Motor neuron (in vitro differentiated cells): ENCODE results near the gene HNRNPH2. TPM values are rescaled to one million over a fixed set of nuclear protein-coding genes. Genes with fewer than 3 reads are reported as not detected.

ENCODE experiments used
- ATAC-seq, 8 experiments: fragments of 200-7000 bp; cut with Tn5 transposase; replicated peaks in 6 of 8; 2 replicates each; pipeline ENCODE4 v1.8.0; 2021; ENCODE audit warnings: mild to moderate bottlenecking in 8 of 8, moderate library complexity in 8 of 8
- H3K27ac ChIP-seq, 2 donors: fragments of 250-450 bp; sonication (Bioruptor Pico); 2 replicates each; pipeline ENCODE4 v1.9.0; 2021; ENCODE audit warnings: antibody characterized with exemption in 2 of 2, mild to moderate bottlenecking in 2 of 2, moderate library complexity in 1 of 2
- H3K4me1 ChIP-seq, 2 donors: fragments of 250-450 bp; sonication (Bioruptor Pico); replicated peaks in 1 of 2; 2 replicates each; pipeline ENCODE4 v1.6.1; 2021; ENCODE audit warnings: antibody characterized with exemption in 2 of 2, mild to moderate bottlenecking in 2 of 2, moderate library complexity in 1 of 2
- H3K4me3 ChIP-seq, 5 donors: fragments of 250-450 bp; sonication (Bioruptor Pico); 2 replicates each; pipeline ENCODE4 v1.9.0; 2021; ENCODE audit warnings: antibody characterized with exemption in 5 of 5, mild to moderate bottlenecking in 5 of 5, moderate library complexity in 4 of 5
- WGBS, 10 experiments: fragments of 450-650 bp; shearing (Covaris generic); methylation state at CpG; one replicate each; pipeline ENCODE4 v1.0.0; 2022; 5-methylcytosine and 5-hydroxymethylcytosine counted together
- in situ Hi-C, 9 experiments: fragments of 400-800 bp; cut with MboI; loops; one replicate each; pipeline ENCODE4 v1.15.0; 2021; ENCODE audit warnings: low sequenced_read_pairs in 9 of 9, low pct_unique_long_range_greater_than_20kb in 2 of 9; ENCODE audit not compliant: unreplicated experiment in 9 of 9
- total RNA-seq, 8 experiments: library from RNA; unstranded; fragments of 300-600 nt; gene quantifications; 2 replicates each; pipeline versions ENCODE4 v1.2.3 to v1.2.4, GENCODE V29; 2022

Gene HNRNPH2
- total RNA-seq, 8 experiments from 2014 or later, result 53.6 to 97.9 (median 78.7) TPM

DNA sequence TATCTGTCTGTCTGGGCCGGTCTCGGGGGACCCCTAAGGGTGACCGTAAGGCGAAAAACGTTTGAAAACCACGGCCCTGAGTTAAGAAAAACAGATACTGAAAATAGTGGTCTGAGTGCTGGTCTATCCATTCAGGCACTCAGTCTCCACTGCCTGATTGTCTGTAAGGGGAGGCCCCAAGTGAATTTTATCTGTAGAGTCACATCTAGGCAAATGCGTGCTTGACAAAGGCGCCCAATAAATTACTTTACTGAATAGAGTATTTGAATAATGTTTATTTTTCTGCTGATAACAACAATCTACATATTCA, 465 bp downstream of the HNRNPH2 start:
- peak in 2 of 8 experiments; percentile 4 to 8 for ATAC-seq
- Histone ChIP-seq H3K4me1 (peaks cover 2 to 10% of the 10 kb centered on the region in 2 donors), H3K4me3 (peak overlapping the region; percentile 66 to 92 (median 73)), H3K27ac (peak overlapping the region; percentile 97)
- WGBS, 10 experiments, result 0 to 17% (median 0%) methylated on average over 2 to 6 of the region's 8 CpGs; no CpG with 5 or more reads in 5 of the 10 experiments
- in situ Hi-C loops, result no loop called here

DNA sequence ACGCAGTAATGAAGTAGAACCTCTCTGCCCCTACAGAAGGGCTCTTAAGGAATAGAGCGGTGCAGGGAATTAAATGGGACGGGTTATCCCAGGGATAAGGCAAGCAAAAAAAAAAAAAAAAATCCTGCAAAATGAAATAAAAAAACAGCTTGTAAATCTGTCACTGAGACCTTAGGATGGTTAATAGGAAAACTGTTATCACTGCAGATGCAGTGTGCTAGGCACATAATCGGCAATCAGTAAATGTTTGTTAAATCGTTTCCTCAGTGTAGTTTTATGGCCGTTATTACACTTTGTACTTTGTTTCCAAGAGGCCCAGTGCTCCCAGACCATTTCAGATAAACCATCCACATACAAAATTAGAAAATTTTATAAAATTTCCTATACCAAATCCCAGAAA, 1.0 kb downstream of the HNRNPH2 start:
- peak overlapping the region; percentile 97 for H3K27ac ChIP-seq
- 0 to 31% (median 5%) methylated on average over 1 to 6 of the region's 6 CpGs; no CpG with 5 or more reads in 3 of the 10 experiments for WGBS, 10 experiments
- in situ Hi-C loops, result no loop called here
- no peak for ATAC-seq
- peak overlapping the region; percentile 66 to 92 (median 73) for H3K4me3 ChIP-seq
- H3K4me1 ChIP-seq, result peaks cover 2 to 10% of the 10 kb centered on the region in 2 donors

DNA sequence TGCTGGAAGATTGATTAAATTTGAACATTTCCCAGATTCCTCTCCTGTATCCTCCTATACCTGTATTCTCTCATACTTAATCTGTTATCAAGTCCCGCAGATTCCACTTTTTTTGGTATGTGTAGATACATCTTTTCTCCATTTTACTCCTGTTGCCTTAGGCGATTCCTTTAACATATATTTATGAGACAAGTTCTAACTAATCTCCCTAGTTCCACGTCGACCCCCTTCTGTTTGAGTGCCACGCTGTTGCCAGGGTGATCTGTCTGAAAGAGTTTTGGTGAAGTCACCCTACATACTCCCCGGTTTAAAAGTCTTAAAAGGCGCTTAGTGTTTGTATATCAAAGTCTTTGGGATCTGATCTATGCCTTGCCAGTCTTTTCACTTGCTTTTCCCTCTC, 2.4 kb downstream of the HNRNPH2 start:
- Histone ChIP-seq H3K27ac (no peak overlapping the region), H3K4me3 (peak overlapping the region in 3 of 5 donors; percentile 6 to 92 (median 9)), H3K4me1 (peaks cover 2 to 10% of the 10 kb centered on the region in 2 donors)
- in situ Hi-C loops, result no loop called here
- no peak for ATAC-seq
- WGBS, 10 experiments, result 20 to 57% (median 31%) methylated on average over 1 to 7 of the region's 7 CpGs; no CpG with 5 or more reads in 3 of the 10 experiments

DNA sequence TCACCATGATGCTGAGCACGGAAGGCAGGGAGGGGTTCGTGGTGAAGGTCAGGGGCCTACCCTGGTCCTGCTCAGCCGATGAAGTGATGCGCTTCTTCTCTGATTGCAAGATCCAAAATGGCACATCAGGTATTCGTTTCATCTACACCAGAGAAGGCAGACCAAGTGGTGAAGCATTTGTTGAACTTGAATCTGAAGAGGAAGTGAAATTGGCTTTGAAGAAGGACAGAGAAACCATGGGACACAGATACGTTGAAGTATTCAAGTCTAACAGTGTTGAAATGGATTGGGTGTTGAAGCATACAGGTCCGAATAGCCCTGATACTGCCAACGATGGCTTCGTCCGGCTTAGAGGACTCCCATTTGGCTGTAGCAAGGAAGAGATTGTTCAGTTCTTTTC, 4.0 kb downstream of the HNRNPH2 start:
- no peak for ATAC-seq
- Histone ChIP-seq H3K27ac (no peak overlapping the region), H3K4me1 (peaks cover 2 to 10% of the 10 kb centered on the region in 2 donors), H3K4me3 (no peak overlapping the region)
- 36 to 100% (median 80%) methylated on average over 1 to 10 of the region's 10 CpGs; no CpG with 5 or more reads in 3 of the 10 experiments for WGBS, 10 experiments
- in situ Hi-C loops, result no loop called here

DNA sequence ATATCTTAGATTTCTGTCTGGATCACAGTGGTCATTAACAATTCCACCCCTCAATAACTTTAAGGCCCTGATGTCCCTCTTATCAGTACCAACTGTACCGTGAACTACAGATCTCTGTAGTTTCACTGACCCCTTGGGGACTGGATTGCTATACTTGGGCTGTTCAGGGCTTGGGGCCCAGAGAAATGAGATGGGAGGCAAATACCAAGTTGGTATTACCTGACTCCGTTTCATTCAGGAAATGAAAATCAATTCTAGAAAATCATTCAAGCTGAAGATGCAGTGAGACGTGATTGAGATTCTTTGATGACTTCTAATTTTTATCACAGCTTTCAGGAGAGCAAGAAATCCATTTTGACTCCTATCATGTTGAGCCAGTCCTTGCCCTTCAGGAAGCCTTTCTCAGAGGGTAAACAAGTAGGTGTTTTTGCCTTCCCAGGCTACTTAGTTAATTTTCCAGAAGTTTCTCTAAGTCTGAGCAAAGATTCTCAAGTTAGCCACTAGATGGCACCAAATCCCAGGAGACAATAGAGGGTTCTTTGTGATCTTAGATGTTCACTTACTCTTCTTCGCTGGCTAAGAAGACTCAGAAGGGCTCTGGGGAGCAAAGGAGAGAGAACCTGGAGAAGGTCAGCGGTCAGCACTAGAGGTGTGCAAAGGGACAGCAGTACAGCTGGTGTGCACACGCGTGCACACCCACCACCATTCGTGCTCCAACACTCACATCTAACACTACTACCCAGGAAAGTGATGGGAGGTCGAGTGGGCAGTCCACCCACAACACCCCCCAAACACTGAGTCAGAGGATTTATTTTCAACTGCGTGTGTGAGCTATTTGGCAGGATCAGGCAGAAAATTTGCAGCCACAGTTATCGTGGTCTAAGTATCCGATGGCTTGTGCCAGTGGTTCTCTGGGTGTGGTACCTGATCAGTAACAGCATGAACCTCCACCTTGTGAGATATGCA, 7.4 kb downstream of the HNRNPH2 start:
- peaks cover 2 to 9% of the 10 kb centered on the region in 2 donors for H3K4me1 ChIP-seq
- WGBS, 10 experiments, result 36 to 70% methylated on average over 3 to 4 of the region's 12 CpGs; no CpG with 5 or more reads in 8 of the 10 experiments
- in situ Hi-C loops, result no loop called here
- no peak overlapping the region for H3K27ac ChIP-seq
- H3K4me3 ChIP-seq, result no peak overlapping the region
- peak; percentile 35 to 62 (median 48) for ATAC-seq

DNA sequence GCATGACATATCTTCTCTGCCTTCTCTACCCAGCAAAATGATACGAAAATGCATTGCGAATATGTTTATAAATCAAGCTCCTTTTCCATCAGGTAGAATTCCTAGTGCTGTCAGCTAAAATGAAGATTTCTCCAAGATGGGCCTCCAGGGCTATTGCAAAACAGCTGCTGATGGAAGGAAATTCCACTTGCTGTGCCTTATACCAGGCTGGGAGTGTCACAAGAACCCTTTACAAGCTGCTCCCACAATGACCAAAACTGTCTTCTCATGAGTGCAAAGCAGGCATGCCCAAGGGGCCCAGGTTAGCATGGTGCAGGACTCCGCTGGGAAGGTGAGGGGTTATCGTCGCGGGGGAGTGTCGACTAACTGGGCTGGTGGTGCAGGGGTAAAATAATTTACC, 8.7 kb downstream of the HNRNPH2 start:
- WGBS, 10 experiments, result 66 to 75% methylated on average over 2 to 3 of the region's 7 CpGs; no CpG with 5 or more reads in 8 of the 10 experiments
- ATAC-seq, result no peak
- in situ Hi-C loops, result no loop called here
- H3K27ac ChIP-seq, result no peak overlapping the region
- peaks cover 0 to 7% of the 10 kb centered on the region in 2 donors for H3K4me1 ChIP-seq
- no peak overlapping the region for H3K4me3 ChIP-seq

DNA sequence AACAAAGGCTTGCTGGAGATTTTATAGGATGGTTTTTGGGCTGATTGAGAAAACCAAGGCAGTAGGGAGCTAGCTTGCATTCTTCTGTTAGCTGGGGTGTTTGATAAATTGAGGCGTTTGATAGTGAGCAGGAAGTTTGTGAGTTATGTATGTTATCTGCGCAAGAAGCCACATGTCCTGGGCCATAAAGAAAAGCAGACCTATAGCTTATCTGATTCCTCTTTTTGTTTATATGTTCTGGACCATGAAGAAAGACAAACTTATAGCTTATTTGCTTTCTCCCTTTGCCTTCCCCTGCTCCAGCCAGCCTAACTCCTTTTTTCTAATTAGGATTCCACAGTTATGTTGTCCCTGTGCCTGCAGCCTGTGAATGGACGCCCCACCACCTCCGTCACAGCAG, 9.2 kb downstream of the HNRNPH2 start:
- 19 to 100% (median 95%) methylated on average over 1 to 3 of the region's 4 CpGs; no CpG with 5 or more reads in 6 of the 10 experiments for WGBS, 10 experiments
- in situ Hi-C loops, result no loop called here
- H3K4me1 ChIP-seq, result peaks cover 0 to 7% of the 10 kb centered on the region in 2 donors
- H3K27ac ChIP-seq, result no peak overlapping the region
- ATAC-seq, result no peak
- no peak overlapping the region for H3K4me3 ChIP-seq

DNA sequence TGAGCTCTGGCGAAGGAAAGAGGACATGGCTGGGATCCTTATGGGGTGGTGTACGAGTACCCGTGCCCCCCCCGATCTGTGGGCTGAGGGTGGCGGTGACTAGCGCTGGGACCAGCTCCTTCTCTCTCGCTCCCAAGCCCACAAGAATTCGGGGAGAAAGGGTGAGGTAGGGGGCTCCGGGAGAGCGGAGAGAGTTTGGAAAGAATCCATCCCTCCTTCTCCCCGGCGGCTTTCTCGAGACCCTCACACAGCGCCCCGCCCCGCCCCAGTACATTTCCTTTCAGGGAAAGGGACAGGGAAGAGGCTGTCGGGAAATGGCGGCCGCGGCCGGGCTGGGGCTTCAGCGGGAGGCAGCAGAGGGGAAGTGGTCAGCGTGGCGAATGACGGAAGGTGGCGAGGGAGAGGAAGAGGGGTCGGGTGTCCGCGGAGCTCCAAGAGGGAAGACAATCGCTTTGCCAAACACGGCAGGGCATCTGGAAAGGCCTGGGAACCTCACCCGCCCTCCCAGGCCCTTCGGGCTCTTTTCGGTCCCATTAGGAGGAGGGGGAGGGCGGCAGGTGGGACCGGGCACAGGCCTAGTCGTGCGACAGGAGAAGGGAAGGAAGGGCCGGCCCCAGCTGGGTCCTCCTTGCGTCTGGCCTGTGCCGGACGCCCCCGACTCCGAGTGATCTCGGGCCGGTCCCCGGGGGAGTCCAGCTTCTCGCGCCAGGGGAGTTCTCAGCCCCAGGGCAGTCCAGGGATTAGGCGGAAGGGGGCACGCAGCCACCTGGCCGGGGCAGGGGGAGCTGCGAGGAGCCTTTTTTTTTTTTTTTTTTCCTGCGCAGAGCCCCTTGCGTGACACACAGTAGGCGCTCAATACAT, 10.2 kb downstream of the HNRNPH2 start:
- peak; percentile 65 to 90 (median 85) for ATAC-seq

DNA sequence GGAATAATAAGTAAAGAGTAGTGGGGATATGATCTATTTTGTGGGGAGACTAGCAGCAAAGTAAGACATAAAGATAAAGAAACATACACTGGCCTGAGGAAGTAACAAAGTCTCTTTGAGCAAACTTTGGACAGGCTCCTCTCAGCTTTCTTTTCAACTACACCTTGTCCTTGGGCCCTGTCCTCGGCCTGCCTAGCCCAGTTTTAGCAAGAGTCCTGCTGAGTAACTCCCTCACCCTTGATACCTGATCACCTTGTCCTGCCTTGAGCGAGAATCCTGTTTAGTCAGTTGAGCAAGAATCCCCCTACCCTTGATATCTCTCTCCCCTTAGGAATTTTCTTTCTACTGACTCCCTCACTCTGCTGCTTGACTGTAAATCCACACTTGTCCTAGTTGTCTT, 11.5 kb downstream of the HNRNPH2 start:
- H3K4me1 ChIP-seq, result peaks cover 0 to 7% of the 10 kb centered on the region in 2 donors
- no peak overlapping the region for H3K27ac ChIP-seq
- no peak overlapping the region for H3K4me3 ChIP-seq
- 43 to 100% methylated on average over 1 of the region's 2 CpGs; no CpG with 5 or more reads in 8 of the 10 experiments for WGBS, 10 experiments
- in situ Hi-C loops, result no loop called here
- no peak for ATAC-seq

More for the DNA sequence above, 10.2 kb downstream of the HNRNPH2 start:
- peak overlapping the region; percentile 75 to 84 for H3K27ac ChIP-seq
- H3K4me3 ChIP-seq, result peak overlapping the region; percentile 36 to 48 (median 44)
- in situ Hi-C loops, result no loop called here
- H3K4me1 ChIP-seq, result peaks cover 0 to 7% of the 10 kb centered on the region in 2 donors
- WGBS, 10 experiments, result 0 to 62% (median 34%) methylated on average over 1 to 5 of the region's 56 CpGs; no CpG with 5 or more reads in 6 of the 10 experiments

DNA sequence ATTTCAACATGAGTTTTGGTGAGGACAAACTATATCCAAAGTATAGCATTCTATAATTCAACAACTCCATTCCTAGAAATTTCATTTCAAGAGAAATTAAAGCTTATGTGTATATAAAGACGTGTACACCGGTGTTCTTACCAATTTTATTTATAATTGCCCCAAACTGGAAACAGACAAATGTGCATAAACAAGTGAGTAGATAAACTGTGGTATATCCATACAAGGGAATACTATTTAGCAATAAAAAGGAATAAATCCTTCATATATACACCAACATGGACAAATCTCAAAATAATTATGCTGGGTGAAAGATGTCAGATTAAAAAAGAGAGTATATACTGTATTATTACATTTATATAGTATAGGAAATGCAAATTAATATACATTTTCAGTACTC, 19.9 kb downstream of the HNRNPH2 start:
- Histone ChIP-seq H3K4me3 (no peak overlapping the region), H3K27ac (no peak overlapping the region), H3K4me1 (no peaks in the 10 kb centered on the region)
- 46 to 100% (median 59%) methylated on average over 2 of the region's 2 CpGs; no CpG with 5 or more reads in 7 of the 10 experiments for WGBS, 10 experiments
- ATAC-seq, result no peak
- in situ Hi-C loops, result no loop called here

DNA sequence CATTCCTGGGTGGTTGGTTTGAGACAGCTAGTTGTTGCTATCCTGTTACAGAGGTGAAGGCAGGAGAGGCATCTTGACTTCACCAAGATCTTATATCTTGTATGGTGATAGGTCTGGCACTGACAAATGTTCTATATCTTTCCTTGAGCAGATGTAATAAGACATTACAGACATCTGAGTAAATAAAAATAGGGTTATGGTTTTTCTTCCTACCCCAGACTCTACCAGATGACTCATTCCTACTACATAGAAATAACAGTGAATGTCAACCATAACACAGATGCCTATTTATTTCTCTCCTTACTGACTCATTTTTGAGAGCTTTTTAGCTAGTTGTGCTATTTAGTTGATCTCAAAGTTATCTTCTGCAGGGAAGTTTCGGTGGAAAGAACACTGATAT, 21.9 kb downstream of the HNRNPH2 start:
- H3K27ac ChIP-seq, result no peak overlapping the region
- WGBS, 10 experiments, result 45 to 57% methylated on average over 1 of the region's 1 CpG; no CpG with 5 or more reads in 8 of the 10 experiments
- ATAC-seq, result no peak
- no peak overlapping the region for H3K4me3 ChIP-seq
- no peaks in the 10 kb centered on the region for H3K4me1 ChIP-seq
- in situ Hi-C loops, result no loop called here

DNA sequence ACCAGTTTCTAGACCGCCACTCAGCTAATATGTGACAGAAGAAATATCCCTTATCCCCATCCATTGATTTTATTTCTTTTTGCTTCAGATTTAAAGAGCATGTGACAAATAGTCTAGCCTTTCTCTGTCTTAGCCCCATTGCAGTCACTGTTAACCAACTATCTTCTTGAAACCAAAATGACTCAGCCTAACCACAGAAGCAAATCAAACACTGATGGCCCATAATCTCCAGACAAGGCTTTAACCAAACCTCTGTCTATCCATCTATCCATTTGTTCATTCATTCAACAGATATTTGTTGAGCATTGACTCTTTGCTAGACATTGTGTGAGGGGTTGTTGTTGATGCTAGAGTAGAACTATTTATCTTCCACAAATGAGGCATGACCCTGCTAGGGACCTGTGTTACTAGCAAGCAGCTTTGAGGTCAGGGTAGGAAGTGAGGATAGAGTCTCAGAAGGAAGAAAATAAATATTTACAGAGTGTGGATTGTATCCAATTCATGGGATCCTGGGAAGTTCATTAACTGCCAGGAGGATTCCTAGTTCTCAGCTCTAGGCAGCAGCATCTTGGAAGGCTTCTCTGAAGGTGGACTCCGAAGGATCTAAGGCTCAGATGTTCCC, 22.5 kb downstream of the HNRNPH2 start:
- Histone ChIP-seq H3K4me3 (no peak overlapping the region), H3K27ac (no peak overlapping the region), H3K4me1 (no peaks in the 10 kb centered on the region)
- in situ Hi-C loops, result no loop called here
- 29 to 100% (median 57%) methylated on average over 1 of the region's 2 CpGs; no CpG with 5 or more reads in 7 of the 10 experiments for WGBS, 10 experiments
- no peak for ATAC-seq
